Thoracic aorta (tissue), 2 donors: ENCODE measurements around the gene CHMP6. TPM values are rescaled to one million over a fixed set of nuclear protein-coding genes. Genes with fewer than 3 reads are reported as not detected.

Source experiments
- ATAC-seq: fragments of 150-250 bp; one replicate; pipeline ENCODE4 v1.8.0; 2017; ENCODE audit warnings: low read depth; ENCODE audit not compliant: insufficient number of reproducible peaks, low FRiP score
- DNase-seq: peaks from one replicate; pipeline ENCODE4 v3.0.0-alpha.2; 2020; ENCODE audit warnings: low spot score
- H3K27ac ChIP-seq, 2 donors: fragments of 200-600 bp; sonication (generic); 1 replicate in 1 of 2; 2 replicates in 1 of 2; pipeline ENCODE4 v1.5.1; 2016; ENCODE audit warnings: mild to moderate bottlenecking in 2 of 2, moderate library complexity in 2 of 2
- H3K27me3 ChIP-seq: fragments of 200-600 bp; sonication (generic); replicated peaks from 2 replicates; pipeline ENCODE4 v1.6.0; 2016; ENCODE audit warnings: mild to moderate bottlenecking; ENCODE audit not compliant: insufficient read depth
- H3K36me3 ChIP-seq: fragments of 200-600 bp; sonication (generic); one replicate; pipeline ENCODE4 v1.5.1; 2016
- H3K4me1 ChIP-seq, 2 donors: fragments of 200-600 bp; sonication (generic); 1 replicate in 1 of 2; 2 replicates in 1 of 2; pipeline versions ENCODE4 v1.5.1 to v1.6.0; 2016; ENCODE audit warnings: low read depth in 2 of 2, mild to moderate bottlenecking in 1 of 2; ENCODE audit not compliant: control insufficient read depth in 1 of 2
- H3K4me3 ChIP-seq: fragments of 200-600 bp; sonication (generic); 2 replicates; pipeline ENCODE4 v1.5.1; 2016; ENCODE audit warnings: mild to moderate bottlenecking
- H3K9me3 ChIP-seq: fragments of 200-600 bp; sonication (generic); 2 replicates; pipeline ENCODE4 v1.5.1; 2016
- CTCF ChIP-seq: fragments of 200-600 bp; sonication (generic); IDR thresholded peaks from one replicate; pipeline ENCODE4 v1.5.1; 2019; ENCODE audit warnings: antibody characterized with exemption
- total RNA-seq, 2 donors: library from RNA; depleted of rRNA; stranded (reverse); fragments of >200 nt; gene quantifications; one replicate each; pipeline versions ENCODE4 v1.1.0 to v1.2.3, GENCODE V29; 2016

Gene CHMP6
- total RNA-seq, 2 donors from 2014 or later = 20.2 to 38.0 TPM

DNA sequence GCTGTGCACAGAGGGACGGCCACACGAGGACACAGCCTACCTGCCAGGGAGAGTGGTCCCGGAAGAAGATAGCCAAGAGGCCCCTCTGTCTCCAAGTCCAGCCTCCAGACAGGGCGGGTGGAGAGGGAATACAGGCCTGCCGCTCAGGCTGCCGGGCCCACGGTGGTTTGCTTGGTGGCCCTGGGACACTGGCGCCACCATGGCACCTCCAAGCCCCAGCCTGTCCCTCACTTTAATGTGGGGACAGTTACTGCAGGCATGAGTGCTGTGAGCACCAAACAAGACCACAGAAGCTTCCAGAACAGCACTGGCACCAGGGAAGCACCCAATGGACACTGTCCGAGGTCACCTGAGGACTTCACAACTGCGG, 22.0 kb upstream of the CHMP6 start:
- H3K27ac ChIP-seq = no peak overlapping the region
- no peak for ATAC-seq

DNA sequence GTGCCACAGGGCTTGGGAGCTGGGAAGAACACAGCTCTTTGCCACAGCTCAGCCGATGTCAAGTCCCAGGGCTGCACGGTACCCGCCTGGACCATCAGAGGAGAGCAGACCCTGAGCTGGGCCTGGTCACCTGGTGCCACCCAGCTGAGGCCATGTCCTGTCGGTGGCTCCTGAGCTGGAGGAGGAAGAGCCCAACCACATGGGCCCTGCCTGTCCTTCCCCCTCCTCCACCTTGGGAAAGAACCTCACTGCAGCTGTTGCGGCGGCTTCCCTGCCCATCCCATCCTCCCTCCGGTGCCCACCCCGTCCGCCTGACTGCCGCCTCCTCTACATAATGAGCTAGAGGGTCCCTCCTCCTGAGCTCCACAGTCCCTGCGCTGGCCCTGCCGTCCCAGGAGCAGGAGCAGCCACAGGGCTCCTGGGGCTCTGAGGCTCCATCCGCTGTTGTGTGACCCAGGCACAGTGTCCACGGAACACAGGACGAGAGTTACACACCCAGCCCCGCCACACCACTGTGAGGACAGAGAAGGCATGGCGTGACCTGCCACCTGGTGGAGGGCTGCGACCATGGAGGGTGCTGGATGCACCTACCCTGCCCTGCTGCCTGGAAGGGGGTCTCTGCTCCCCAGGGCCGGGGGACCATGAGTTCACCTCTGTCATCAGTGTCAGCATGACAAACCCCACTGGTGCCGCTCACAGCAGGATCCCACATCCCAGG, 21.4 kb upstream of the CHMP6 start:
- no peak overlapping the region for H3K4me3 ChIP-seq
- H3K36me3 ChIP-seq = peaks cover 3% of the 10 kb centered on the region
- DNase-seq = no peak
- no peak for ATAC-seq
- H3K27ac ChIP-seq = no peak overlapping the region
- H3K9me3 ChIP-seq = no peaks in the 10 kb centered on the region
- peaks cover 0 to 31% of the 10 kb centered on the region in 2 donors for H3K4me1 ChIP-seq
- H3K27me3 ChIP-seq = no peaks in the 10 kb centered on the region
- TF ChIP-seq CTCF = peak; percentile 60

More for the DNA sequence above, 22.0 kb upstream of the CHMP6 start:
- Histone ChIP-seq H3K4me3 (no peak overlapping the region), H3K9me3 (no peaks in the 10 kb centered on the region), H3K27me3 (no peaks in the 10 kb centered on the region), H3K36me3 (peaks cover 9% of the 10 kb centered on the region), H3K4me1 (peaks cover 0 to 31% of the 10 kb centered on the region in 2 donors)
- TF ChIP-seq CTCF = no peak
- no peak for DNase-seq

DNA sequence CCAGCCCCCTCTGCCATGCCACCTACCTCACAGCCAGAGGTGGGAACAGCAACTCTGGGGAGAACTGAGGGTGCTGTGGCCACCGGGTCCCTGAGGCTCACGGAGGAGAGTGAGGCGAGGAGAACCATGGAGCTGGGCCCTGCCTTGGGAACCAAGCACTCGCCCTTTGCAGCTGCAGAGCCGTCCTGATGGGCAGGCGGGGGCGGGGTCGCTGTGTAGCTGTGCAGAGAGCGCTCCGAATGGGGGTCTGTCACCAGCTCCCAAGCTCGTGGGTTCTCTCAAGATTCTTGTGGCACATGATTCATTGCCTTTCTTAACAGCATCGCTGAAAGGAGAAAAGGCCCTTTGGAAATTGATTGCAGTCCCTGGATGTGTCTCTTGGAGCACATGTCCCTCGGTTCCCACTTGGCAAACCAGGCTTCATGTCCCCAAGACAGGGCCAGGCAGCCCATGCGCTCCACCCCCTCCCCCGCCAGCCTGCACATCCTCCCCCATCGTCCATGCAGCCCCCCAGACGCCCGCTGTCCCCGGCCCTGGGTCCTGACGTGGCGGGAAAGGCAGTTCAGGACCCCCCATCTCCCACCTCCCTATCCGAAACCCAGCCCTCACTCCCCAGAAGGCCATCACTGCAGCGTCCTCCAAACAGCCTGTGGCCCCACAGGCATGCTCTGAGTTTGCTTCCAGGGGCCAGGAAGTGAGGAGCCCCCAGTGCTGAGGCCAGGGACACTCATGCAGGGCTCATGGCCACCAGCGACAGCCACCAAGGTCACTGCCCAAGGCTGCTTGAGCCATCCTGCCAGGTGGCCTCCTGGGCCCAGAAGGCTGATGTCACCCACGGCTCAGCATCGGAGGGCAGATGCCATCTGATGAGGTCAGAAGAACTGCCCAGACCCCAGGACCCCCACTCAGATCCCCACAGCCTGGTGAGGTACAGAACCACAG, 20.6 kb upstream of the CHMP6 start:
- TF ChIP-seq CTCF = no peak
- Histone ChIP-seq H3K27ac (no peak overlapping the region), H3K9me3 (no peaks in the 10 kb centered on the region), H3K36me3 (no peaks in the 10 kb centered on the region), H3K27me3 (no peaks in the 10 kb centered on the region), H3K4me1 (peaks cover 0 to 31% of the 10 kb centered on the region in 2 donors), H3K4me3 (no peak overlapping the region)
- no peak for ATAC-seq
- DNase-seq = no peak

DNA sequence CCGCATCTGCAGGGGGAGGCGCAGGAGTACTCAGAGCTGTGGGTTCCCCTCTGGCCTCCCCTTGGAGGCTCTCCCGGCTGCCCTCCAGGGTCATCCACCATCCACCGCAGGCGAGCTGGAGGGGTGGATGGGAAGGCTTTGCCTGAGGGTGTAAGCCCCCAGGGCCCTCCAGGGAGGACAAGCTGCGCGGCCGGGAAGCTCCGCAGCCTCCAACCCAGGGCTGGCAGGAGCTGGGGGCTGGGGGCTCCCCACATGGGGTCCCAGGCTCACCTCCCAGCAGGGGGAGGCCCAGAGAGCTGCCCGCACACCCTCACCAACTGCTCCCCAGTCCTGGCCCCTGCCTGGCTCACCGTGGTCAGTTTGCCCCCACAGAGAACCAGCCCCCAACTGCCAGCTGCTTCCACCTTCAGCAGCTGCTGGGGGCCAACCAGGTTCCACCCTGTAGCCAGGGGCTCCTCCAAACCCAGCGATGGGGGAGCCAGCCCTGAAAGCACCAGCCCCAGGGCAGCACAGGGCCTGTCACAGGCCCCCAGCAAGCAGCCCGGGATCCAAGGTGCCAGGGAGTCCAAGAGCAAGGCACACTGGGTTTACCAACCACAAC, 19.8 kb upstream of the CHMP6 start:
- no peaks in the 10 kb centered on the region for H3K9me3 ChIP-seq
- no peaks in the 10 kb centered on the region for H3K27me3 ChIP-seq
- no peak for TF ChIP-seq CTCF
- no peaks in the 10 kb centered on the region for H3K36me3 ChIP-seq
- no peak overlapping the region for H3K27ac ChIP-seq
- DNase-seq (no peak), ATAC-seq (no peak)
- H3K4me1 ChIP-seq = peaks cover 0 to 31% of the 10 kb centered on the region in 2 donors
- H3K4me3 ChIP-seq = no peak overlapping the region

- no peaks in the 10 kb centered on the region for H3K27me3 ChIP-seq
- no peak overlapping the region for H3K27ac ChIP-seq
- DNase-seq (no peak), ATAC-seq (no peak)
- H3K4me1 ChIP-seq = peaks cover 6 to 10% of the 10 kb centered on the region in 2 donors
- H3K36me3 ChIP-seq = no peaks in the 10 kb centered on the region
- H3K4me3 ChIP-seq = no peak overlapping the region
- no peaks in the 10 kb centered on the region for H3K9me3 ChIP-seq
- no peak for TF ChIP-seq CTCF
Measured at GRCh38 chr17:80976701-80977100, 14.9 kb upstream of the CHMP6 start.
